ENCODE data around the gene PODNL1.

DNA sequence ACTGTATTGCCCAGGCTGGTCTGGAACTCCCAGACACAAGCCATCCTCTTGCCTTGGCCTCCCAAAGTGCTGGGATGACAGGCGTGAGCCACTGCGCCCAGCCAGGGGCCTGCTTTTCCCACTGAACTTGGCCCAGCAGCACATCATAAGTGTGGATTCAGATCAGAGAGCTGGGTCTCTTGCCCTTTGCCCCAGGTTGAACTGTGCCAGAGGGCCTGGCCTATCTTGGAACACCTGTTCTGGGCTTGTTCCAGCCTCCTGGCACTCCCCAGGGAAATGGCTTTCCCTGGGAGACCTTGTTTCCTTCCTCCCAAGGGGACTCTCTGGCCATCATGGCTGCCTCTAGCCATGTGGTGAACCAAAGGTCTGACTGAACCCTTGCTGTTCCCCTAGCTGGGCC lies 28.8 kb downstream of the PODNL1 start:
- TF ChIP-seq, protein P1, sequence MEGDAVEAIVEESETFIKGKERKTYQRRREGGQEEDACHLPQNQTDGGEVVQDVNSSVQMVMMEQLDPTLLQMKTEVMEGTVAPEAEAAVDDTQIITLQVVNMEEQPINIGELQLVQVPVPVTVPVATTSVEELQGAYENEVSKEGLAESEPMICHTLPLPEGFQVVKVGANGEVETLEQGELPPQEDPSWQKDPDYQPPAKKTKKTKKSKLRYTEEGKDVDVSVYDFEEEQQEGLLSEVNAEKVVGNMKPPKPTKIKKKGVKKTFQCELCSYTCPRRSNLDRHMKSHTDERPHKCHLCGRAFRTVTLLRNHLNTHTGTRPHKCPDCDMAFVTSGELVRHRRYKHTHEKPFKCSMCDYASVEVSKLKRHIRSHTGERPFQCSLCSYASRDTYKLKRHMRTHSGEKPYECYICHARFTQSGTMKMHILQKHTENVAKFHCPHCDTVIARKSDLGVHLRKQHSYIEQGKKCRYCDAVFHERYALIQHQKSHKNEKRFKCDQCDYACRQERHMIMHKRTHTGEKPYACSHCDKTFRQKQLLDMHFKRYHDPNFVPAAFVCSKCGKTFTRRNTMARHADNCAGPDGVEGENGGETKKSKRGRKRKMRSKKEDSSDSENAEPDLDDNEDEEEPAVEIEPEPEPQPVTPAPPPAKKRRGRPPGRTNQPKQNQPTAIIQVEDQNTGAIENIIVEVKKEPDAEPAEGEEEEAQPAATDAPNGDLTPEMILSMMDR (tag by site-specific recombination; IDR thresholded peaks at IDR 0.05) = no peak
- TF ChIP-seq ZNF555 (tag by site-specific recombination; conservative IDR thresholded peaks at IDR 0.05) = no peak
- no peak for TF ChIP-seq ZNF707 (tag by site-specific recombination; IDR thresholded peaks at IDR 0.05)
- no peak for TF ChIP-seq ZNF184 (tag by site-specific recombination; IDR thresholded peaks at IDR 0.05)
- TF ChIP-seq, protein P2, sequence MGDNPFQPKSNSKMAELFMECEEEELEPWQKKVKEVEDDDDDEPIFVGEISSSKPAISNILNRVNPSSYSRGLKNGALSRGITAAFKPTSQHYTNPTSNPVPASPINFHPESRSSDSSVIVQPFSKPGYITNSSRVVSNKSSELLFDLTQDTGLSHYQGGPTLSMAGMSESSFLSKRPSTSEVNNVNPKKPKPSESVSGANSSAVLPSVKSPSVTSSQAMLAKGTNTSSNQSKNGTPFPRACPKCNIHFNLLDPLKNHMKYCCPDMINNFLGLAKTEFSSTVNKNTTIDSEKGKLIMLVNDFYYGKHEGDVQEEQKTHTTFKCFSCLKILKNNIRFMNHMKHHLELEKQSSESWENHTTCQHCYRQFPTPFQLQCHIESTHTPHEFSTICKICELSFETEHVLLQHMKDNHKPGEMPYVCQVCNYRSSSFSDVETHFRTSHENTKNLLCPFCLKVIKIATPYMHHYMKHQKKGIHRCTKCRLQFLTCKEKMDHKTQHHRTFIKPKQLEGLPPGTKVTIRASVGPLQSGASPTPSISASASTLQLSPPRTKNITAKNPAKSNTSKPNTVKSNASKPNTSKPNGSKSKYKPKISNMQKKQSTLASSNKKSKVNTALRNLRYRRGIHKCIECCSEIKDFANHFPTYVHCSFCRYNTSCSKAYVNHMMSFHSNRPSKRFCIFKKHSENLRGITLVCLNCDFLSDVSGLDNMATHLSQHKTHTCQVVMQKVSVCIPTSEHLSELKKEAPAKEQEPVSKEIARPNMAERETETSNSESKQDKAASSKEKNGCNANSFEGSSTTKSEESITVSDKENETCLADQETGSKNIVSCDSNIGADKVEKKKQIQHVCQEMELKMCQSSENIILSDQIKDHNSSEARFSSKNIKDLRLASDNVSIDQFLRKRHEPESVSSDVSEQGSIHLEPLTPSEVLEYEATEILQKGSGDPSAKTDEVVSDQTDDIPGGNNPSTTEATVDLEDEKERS (tag by site-specific recombination; IDR thresholded peaks at IDR 0.05) = no peak

All from HEK293 (cell line).